MM.1S (cell line): ENCODE data around the gene APBB2.
"Not testable (repeated sequence)": the region's sequence is repeated elsewhere in the genome, so short reads cannot be mapped to it uniquely, and the experiment has no call there.

Experiments
- CTCF ChIP-seq: fragments of 300-600 bp; sonication (generic); IDR thresholded peaks from 2 replicates; pipeline ENCODE4 v1.5.1; 2016; ENCODE audit warnings: antibody characterized with exemption, low read length, mixed read lengths
- EZH2 ChIP-seq: fragments of 300-600 bp; sonication (generic); optimal IDR thresholded peaks from 2 replicates; pipeline ENCODE3; 2017; ENCODE audit warnings: low read depth, mild to moderate bottlenecking, antibody characterized with exemption, low read length, mixed read lengths

- TF ChIP-seq CTCF, EZH2: not testable (repeated sequence)
Observed at GRCh38 chr4:40900531-40900930, 313.8 kb downstream of the APBB2 start.
